HPDE6-E6E7 (cell line): ENCODE data around the gene MYO10.
"Not testable (repeated sequence)": the region's sequence is repeated elsewhere in the genome, so short reads cannot be mapped to it uniquely, and the experiment has no call there.

Source experiments
- DNase-seq: peaks from one replicate; pipeline ENCODE4 v3.0.0; 2011; ENCODE audit warnings: missing footprints; ENCODE audit errors: extremely low spot score

MYO10 gene

DNA sequence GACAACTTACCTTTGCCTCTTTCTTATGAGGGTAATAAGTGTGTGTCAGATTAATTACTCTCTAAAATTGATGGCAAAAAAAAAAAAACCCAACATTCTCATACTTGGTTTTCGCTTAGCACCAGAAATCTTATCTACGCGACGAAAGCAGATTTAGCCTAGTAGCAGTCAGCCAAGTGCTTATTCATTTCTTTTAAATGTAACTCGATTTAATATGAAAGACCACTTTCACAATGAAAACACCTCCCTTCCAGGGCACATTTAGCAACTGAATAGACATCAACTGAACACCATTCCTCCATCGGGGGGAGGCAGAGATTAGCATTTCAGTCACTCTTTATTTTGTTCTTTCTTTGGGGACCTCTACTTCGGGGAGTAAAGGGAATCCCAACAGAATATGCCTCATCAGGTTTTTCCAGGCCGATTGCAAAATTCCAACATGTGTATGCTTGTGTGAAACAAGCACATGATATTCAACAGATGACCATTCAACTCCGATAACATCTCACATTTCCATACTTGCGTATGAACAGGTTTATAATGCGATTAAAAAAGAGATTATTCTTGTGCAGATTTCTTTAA lies 195.2 kb downstream of the MYO10 start:
- no peak for DNase-seq

DNA sequence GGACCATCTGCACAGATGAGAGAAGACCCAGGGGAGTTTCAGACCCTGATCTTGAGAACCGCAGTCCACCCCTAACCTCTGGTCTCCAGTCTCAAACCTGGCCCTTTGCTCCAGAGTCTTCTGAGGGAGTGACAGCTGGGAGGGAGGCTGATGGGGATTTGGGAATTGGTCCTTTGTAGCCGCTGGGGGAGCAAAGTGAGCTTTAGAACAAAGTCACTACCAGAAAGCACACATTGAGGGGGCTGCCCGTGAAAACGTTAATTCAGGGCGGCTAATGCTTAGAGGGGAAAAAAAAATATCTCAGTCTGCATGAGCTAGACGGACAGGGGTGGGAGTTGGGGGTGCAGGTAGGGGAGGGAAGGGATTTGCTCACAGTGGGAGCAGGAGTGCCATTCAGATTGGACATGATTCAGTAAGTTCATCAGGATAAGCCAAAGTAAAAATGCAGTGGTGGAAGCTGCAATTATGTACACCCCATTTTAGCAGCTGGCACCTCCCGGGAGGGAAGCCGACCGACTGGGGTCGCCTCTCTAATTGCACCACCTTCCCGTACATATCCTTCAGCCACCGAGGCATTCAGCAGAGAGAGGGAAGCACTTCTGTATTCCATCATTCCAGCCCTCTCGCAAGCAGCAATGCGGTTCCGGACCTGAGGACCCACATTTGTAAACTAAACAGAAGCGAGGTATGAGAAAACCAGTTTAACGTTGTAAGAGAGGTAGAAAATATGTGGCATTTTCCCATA lies 195.8 kb downstream of the MYO10 start:
- DNase-seq = no peak

DNA sequence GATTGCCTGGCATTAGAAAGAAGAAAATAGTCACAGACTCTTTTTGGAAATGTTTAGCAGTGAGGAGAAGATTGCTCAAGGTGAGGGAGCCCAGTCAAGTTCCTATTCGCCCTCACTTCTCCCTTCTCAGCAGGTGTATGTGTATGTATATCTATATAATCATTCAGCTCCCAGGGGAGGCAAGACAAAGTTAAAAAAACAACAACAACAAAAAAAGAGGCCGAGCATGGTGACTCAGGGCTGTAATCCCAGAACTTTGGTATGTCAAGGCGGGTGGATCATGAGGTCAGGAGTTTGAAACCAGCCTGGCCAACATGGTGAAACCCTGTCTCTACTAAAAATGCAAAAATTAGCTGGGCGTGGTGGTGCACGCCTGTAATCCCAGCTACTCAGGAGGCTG lies 197.7 kb downstream of the MYO10 start:
- not testable (repeated sequence) for DNase-seq

- no peak for DNase-seq
These were observed 198.3 kb downstream of the MYO10 start for GRCh38 chr5:16737620-16738364.

- DNase-seq = no peak
These were observed 198.9 kb downstream of the MYO10 start for GRCh38 chr5:16737209-16737608.

DNA sequence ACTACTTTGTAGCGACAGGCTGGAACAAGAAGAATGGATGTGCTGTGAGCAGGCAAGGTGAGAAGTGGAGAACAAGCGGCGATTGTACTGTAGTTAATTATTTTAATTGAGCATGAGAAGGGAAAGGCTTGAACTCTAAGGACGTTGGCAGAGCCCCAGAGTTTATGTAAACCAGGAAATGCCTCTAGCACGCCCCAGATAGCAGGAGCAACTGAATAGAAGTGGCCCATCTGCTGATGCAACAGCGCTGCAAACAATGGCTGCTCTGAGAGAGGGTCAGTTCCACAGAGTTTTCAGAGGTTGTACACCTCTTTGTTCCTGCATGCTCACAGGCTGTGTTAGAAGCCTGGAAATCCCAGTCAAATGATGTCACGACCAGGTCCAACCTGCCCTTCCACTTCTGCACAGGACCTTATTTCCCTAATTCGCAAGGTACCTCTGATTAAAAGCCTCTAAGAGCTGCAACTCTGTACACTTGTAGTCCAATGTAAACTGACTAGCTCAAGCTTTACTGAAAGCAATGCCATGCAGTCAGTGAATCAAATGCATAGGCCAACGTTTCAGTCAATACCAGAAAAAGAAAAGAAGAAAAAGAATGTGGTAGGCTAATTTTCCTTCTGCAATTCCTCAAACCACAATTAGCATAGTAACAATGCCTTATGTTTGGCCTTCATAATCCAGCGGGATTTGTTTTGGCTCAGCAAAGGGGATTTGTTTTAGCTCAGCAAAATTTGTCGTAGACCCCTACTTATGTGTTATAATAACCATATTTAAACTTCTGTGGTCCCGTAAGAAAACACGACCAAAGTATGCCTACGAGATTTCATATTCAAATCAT lies 199.7 kb downstream of the MYO10 start:
- DNase-seq = peak; percentile 82

DNA sequence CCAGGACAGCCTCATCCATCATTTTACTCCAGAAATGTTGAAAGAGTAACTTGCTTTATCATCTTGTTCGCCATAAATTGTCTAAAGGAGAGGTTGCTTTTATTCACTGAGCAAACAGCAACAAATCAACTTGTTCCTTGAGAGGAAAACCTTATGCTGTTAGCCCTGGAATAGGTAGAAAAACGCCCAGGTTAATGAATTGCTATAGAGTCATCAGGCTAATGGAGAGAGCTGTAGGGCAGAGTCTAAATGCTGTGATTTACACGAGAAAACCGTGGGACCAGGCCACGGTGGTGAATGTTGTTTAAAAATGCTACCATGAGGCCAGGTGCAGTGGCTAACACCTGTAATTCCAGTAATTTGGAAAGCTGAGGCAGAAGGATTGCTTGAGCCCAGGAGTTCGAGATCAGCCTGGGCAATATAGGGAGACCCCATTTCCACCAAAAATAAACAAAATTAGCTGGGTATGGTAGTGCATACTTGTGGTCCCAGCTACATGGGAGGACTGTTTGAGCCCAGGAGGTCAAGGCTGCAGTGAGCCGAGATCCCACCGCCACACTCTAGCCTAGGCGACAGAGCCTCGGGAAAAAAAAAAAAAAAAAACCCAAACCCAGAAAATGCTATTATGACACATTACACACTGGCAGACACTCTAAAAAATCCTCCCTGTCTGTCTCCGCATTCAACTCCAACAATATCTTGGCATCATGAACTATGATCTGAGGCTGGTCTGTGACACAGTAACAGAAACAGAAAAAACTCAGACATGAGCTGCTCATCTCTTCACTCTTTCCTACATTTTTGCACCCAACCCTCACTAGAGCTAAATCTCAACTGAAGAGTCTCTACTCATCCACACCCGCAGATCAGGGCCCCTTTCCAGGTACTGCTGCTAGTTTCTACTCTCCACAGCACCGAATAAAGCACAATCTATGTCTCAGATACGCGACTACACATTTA lies 200.7 kb downstream of the MYO10 start:
- DNase-seq = no peak

DNA sequence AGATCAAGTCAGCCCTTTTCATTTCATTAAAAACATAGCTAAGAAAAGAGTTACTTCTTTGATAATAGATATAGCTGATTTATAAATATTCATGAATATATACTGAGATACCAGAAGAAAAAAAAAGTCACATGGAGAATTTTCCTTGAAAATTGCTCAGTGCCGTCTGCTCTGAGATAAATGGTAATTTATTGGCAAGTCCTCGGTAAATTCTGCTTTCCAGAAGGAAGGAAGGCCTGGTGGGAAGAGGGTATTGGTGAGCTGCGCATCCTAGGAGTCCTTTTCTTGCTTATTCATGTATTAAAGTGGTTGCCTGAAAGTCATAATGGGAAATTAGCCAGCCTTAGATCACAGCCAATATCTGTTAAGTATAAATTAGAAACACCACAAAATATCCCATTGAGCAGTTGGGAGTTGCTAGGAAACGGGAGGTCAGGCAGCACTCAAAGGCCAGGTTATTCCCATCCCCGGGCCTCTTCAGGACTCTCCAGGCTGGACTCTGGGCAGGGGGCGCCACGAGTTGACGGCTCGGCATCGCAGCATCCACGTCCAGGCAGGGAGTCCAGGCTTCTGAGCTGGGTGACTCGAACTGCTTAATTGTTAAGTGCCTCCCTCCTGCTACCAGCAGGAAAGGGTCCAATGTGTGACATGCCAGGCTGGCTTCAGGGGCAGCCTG lies 202.6 kb downstream of the MYO10 start:
- no peak for DNase-seq

- DNase-seq = no peak
These were observed 203.7 kb downstream of the MYO10 start for GRCh38 chr5:16732356-16732755.

DNA sequence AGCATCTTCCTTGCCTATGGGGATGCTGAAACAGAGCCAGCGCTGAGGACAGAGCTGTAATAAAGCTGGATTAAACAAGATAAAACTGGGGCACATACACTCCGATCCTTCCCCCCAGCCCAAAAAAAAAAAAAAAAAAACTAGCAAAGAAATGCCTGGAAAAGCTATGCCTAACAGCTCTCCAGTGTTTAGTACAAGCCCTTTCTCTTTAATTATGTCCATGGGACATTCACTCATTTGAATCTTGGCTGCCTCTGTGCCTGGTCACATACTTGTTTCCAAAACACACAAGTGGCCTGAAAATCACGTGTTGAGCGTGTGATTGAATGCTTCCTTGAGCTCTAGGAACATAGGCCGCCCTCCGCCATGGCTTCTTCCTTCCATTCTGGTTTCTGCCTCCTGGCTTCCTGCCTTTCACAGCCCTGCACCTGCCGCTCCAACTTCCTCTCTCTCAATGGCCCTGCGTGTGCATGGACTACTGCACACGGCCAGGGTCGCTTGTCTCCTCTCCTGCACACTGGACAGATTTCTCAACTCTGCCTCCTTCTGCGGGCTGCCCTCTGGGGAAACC lies 208.2 kb downstream of the MYO10 start:
- no peak for DNase-seq

- DNase-seq = no peak
These were observed 209.5 kb downstream of the MYO10 start for GRCh38 chr5:16726538-16726946.

- DNase-seq = no peak
These were observed 210.5 kb downstream of the MYO10 start for GRCh38 chr5:16725575-16725974.

GRCh38 chr5:16723821-16724220 lies 212.3 kb downstream of the MYO10 start:
- DNase-seq = no peak

- no peak for DNase-seq
These were observed 214.0 kb downstream of the MYO10 start for GRCh38 chr5:16722097-16722495.

GRCh38 chr5:16721151-16722096 lies 214.7 kb downstream of the MYO10 start:
- DNase-seq = no peak

DNA sequence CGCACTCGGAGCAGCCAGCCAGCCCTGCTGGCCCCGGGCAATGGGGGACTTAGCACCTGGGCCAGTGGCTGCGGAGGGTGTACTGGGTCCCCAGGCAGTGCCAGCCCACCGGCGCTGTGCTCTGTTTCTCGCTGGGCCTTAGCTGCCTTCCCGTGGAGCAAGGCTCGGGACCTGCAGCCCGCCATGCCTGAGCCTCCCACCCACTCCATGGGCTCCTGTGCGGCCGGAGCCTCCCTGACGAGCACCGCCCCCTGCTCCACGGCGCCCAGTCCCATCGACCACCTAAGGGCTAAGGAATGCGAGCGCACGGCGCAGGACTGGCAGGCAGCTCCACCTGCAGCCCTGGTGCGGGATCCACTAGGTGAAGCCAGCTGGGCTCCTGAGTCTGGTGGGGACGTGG lies 218.1 kb downstream of the MYO10 start:
- not testable (repeated sequence) for DNase-seq

GRCh38 chr5:16713386-16713928 lies 222.6 kb downstream of the MYO10 start:
- no peak for DNase-seq

- DNase-seq = no peak
These were observed 223.5 kb downstream of the MYO10 start for GRCh38 chr5:16712620-16713019.
